ENCODE results near the gene TMEM255B.

Gene TMEM255B

DNA sequence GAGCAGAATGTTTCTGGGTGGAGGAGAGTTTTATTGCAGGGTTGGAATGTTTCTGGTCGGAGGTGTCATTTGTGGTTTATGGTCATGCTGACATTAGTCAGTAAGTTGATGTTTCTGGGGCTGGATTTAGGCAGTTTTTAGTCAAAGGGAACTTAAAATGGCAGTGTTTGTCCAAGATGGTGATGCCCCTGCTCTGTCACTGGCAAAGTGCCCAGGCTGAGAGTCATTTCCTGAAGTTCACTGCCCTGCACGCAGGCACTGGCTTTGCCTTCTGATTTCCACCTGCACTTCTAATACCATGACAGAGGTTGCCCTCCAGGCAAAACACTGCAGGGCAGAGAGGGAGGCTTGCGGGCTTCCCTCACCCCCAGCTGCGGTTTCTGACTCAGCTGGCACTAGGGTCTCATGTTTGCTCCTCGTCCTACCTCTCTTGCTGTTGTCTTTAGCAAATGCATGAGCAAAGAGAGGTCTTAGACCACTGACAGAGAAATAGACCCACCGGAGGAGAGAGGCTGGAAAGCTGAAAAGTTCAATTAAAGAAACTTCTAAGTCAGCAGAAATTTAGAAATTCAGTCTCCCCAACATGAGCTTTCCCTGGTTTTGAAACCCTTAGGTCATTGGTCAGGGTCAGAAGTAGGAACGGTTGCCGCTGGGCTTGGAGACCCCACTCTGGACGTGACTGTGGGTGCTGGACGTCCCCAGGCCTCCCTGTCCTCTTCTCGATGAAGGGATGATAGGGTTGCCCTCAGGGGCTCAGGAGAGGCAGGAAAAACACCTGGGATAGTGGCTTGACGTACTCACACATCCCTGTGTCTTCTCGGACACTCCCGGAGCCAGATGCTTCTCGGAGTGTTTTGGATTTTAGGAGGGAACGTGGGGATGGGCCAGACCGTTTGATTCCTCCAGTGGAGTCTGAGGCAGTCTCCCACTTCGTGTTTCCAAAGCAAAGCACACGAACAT, 26.3 kb downstream of the TMEM255B start:
- Histone ChIP-seq H3K9me2 (replicated peaks; ENCODE audit: insufficient read depth, low read length) (no peaks in the 10 kb centered on the region), H3K9me3 (ENCODE audit: insufficient read depth, low read length) (no peaks in the 10 kb centered on the region), H3K27ac (ENCODE audit: low read depth, low read length) (no peak overlapping the region), H4K20me1 (ENCODE audit: low read depth, low read length) (no peaks in the 10 kb centered on the region), H3F3A (ENCODE audit: insufficient read depth) (no peaks in the 10 kb centered on the region), H3K9ac (ENCODE audit: low read length) (no peak overlapping the region), H2AFZ (ENCODE audit: low read depth, low read length, severe bottlenecking) (no peak overlapping the region), H3K27me3 (ENCODE audit: low read length) (no peaks in the 10 kb centered on the region), H3K4me2 (ENCODE audit: low read depth, low read length, poor library complexity, severe bottlenecking) (no peak overlapping the region), H3K4me3 (ENCODE audit: insufficient read depth, low read length, poor library complexity, severe bottlenecking) (no peak overlapping the region), H3K36me3 (ENCODE audit: low read length) (no peaks in the 10 kb centered on the region), H3K79me2 (ENCODE audit: insufficient read depth, low read length) (no peaks in the 10 kb centered on the region)
- TF ChIP-seq, protein P1, sequence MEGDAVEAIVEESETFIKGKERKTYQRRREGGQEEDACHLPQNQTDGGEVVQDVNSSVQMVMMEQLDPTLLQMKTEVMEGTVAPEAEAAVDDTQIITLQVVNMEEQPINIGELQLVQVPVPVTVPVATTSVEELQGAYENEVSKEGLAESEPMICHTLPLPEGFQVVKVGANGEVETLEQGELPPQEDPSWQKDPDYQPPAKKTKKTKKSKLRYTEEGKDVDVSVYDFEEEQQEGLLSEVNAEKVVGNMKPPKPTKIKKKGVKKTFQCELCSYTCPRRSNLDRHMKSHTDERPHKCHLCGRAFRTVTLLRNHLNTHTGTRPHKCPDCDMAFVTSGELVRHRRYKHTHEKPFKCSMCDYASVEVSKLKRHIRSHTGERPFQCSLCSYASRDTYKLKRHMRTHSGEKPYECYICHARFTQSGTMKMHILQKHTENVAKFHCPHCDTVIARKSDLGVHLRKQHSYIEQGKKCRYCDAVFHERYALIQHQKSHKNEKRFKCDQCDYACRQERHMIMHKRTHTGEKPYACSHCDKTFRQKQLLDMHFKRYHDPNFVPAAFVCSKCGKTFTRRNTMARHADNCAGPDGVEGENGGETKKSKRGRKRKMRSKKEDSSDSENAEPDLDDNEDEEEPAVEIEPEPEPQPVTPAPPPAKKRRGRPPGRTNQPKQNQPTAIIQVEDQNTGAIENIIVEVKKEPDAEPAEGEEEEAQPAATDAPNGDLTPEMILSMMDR (IDR thresholded peaks at IDR 0.05; ENCODE audit: insufficient read depth, low read length, poor library complexity, severe bottlenecking), result no peak
- no peak for TF ChIP-seq EZH2phosphoT487 (conservative IDR thresholded peaks at IDR 0.05; ENCODE audit: low read length)

DNA sequence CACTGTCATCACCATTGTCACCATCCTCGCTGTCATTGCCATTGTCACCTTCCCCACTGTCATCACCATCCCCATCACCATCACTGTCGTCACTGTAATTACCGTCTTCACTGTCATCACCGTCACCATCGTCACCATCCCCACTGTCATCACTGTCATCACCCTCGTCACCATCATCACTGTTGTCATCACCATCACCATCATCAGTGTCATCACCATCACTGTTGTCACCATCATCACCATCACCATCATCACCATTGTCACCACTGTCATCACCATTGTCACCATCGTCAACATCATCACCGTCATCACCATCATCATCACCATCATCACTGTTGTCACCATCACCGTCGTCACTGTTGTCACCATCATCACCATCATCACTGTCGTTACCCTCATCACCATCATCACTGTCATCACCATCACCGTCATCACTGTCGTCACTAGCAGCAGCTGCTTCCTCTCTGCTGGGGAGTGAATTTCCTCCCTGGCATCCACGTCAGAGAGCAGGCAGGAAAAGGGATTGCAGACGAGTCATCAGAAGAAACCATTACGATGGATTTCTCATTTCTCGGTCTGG, 27.3 kb downstream of the TMEM255B start:
- H3F3A ChIP-seq (ENCODE audit: insufficient read depth), result no peaks in the 10 kb centered on the region
- H3K79me2 ChIP-seq (ENCODE audit: insufficient read depth, low read length), result no peaks in the 10 kb centered on the region
- H2AFZ ChIP-seq (ENCODE audit: low read depth, low read length, severe bottlenecking), result no peak overlapping the region
- H3K9ac ChIP-seq (ENCODE audit: low read length), result no peak overlapping the region
- H3K4me2 ChIP-seq (ENCODE audit: low read depth, low read length, poor library complexity, severe bottlenecking), result no peak overlapping the region
- TF ChIP-seq EZH2phosphoT487 (conservative IDR thresholded peaks at IDR 0.05; ENCODE audit: low read length), result no peak
- no peak overlapping the region for H3K4me3 ChIP-seq (ENCODE audit: insufficient read depth, low read length, poor library complexity, severe bottlenecking)
- no peaks in the 10 kb centered on the region for H3K27me3 ChIP-seq (ENCODE audit: low read length)
- no peaks in the 10 kb centered on the region for H4K20me1 ChIP-seq (ENCODE audit: low read depth, low read length)
- no peak overlapping the region for H3K27ac ChIP-seq (ENCODE audit: low read depth, low read length)
- H3K36me3 ChIP-seq (ENCODE audit: low read length), result no peaks in the 10 kb centered on the region
- H3K9me3 ChIP-seq (ENCODE audit: insufficient read depth, low read length), result no peaks in the 10 kb centered on the region
- no peaks in the 10 kb centered on the region for H3K9me2 ChIP-seq (replicated peaks; ENCODE audit: insufficient read depth, low read length)

DNA sequence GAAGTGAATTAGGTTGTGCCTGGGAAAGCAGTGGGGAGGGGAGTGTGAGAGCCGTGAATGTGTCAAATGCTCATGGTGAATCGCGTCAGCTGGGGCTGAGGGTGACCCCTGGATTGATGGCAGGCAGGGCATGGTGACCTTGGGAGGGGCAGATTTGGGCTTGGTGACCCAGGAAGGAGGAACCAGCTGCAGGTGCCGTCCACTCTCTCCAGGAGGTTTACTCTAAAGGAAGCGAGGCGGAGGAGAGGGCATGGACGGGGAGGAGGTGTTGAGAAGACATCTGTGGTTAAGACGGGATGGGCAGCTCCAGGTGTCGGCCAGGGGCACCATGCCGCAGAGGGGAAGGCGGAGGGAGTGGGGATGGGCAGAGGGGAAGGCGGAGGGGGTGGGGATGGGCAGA, 28.7 kb downstream of the TMEM255B start:
- no peak overlapping the region for H3K9ac ChIP-seq (ENCODE audit: low read length)
- H3K79me2 ChIP-seq (ENCODE audit: insufficient read depth, low read length), result no peaks in the 10 kb centered on the region
- TF ChIP-seq, protein P1 (IDR thresholded peaks at IDR 0.05; ENCODE audit: insufficient read depth, low read length, poor library complexity, severe bottlenecking), result no peak
- TF ChIP-seq EZH2phosphoT487 (conservative IDR thresholded peaks at IDR 0.05; ENCODE audit: low read length), result no peak
- no peaks in the 10 kb centered on the region for H3K27me3 ChIP-seq (ENCODE audit: low read length)
- no peaks in the 10 kb centered on the region for H3K9me3 ChIP-seq (ENCODE audit: insufficient read depth, low read length)
- no peaks in the 10 kb centered on the region for H4K20me1 ChIP-seq (ENCODE audit: low read depth, low read length)
- H3K4me3 ChIP-seq (ENCODE audit: insufficient read depth, low read length, poor library complexity, severe bottlenecking), result no peak overlapping the region
- no peak overlapping the region for H3K4me2 ChIP-seq (ENCODE audit: low read depth, low read length, poor library complexity, severe bottlenecking)
- no peaks in the 10 kb centered on the region for H3F3A ChIP-seq (ENCODE audit: insufficient read depth)
- H3K9me2 ChIP-seq (replicated peaks; ENCODE audit: insufficient read depth, low read length), result no peaks in the 10 kb centered on the region
- no peaks in the 10 kb centered on the region for H3K36me3 ChIP-seq (ENCODE audit: low read length)
- no peak overlapping the region for H3K27ac ChIP-seq (ENCODE audit: low read depth, low read length)
- no peak overlapping the region for H2AFZ ChIP-seq (ENCODE audit: low read depth, low read length, severe bottlenecking)

Measured in SU-DHL-6 (cell line).